ENCODE results near the gene ACTG1. TPM values are rescaled to one million over a fixed set of nuclear protein-coding genes. Genes with fewer than 3 reads are reported as not detected.

The ACTG1 gene
- total and polyA plus RNA-seq, 2 of the 13 experiments (the other 11 are each of a cell fraction or from before 2014, with no cell fraction given): 973 to 1,138 TPM

DNA sequence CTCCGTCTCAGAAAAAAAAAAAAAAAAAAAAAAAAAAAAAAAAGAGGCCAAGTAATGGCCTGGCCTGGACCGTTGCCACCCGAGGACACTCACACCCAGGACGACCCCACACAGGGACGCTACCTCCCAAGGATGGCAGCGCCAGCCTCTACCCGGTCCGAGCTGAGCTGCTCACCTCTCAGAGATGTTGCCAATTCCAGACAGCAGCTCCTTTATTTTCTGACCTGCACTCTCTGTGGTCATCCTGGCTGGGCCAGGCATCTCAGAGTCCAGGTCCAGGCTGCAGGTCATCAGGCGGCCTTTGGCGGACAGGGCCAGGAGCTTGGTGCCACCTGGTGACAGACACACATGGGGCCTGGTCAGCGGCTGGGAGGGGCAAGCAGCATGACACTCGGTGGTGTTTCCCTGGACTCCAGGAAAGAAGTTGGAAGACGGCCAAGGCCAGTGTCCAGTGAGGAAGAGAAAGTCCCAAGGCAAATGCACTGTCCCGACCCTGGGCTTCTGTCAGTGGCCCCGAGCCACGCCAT, 36.5 kb upstream of the ACTG1 start (continued):
- TF ChIP-seq GMEB1 (CRISPR knock-in tag; IDR thresholded peaks at IDR 0.05; ENCODE audit: borderline replicate concordance): no peak
- TF ChIP-seq NR2F2 (IDR thresholded peaks at IDR 0.05; ENCODE audit: borderline replicate concordance, low read depth): no peak
- no peak for TF ChIP-seq ZNF326 (CRISPR knock-in tag; IDR thresholded peaks at IDR 0.05; ENCODE audit: borderline replicate concordance)
- TF ChIP-seq STAT5B (CRISPR knock-in tag; IDR thresholded peaks at IDR 0.05): no peak
- no peak for TF ChIP-seq NKX3-1 (CRISPR knock-in tag; IDR thresholded peaks at IDR 0.05)
- TF ChIP-seq ZNF563 (CRISPR knock-in tag; IDR thresholded peaks at IDR 0.05): no peak
- TF ChIP-seq RCOR2 (CRISPR knock-in tag; IDR thresholded peaks at IDR 0.05): no peak
- TF ChIP-seq YY1 (IDR thresholded peaks at IDR 0.05; ENCODE audit: insufficient read depth, insufficient replicate concordance, low read depth, low read length): no peak
- no peak for TF ChIP-seq ZNF275 (CRISPR knock-in tag; IDR thresholded peaks at IDR 0.05; ENCODE audit: borderline replicate concordance)
- no peak for TF ChIP-seq KDM2A (CRISPR knock-in tag; IDR thresholded peaks at IDR 0.05; ENCODE audit: borderline replicate concordance, low read depth)
- TF ChIP-seq KLF12 (CRISPR knock-in tag; IDR thresholded peaks at IDR 0.05; ENCODE audit: borderline replicate concordance): no peak
- no peak for TF ChIP-seq NR2F1 (CRISPR knock-in tag; IDR thresholded peaks at IDR 0.05)
- peak; percentile 88 for TF ChIP-seq HNRNPL (IDR thresholded peaks at IDR 0.05; ENCODE audit: low read depth, low read length)
- no peak for TF ChIP-seq ZNF33B (CRISPR knock-in tag; IDR thresholded peaks at IDR 0.05)
- TF ChIP-seq MNT (IDR thresholded peaks at IDR 0.05): no peak
- TF ChIP-seq ZBTB7B (CRISPR knock-in tag; IDR thresholded peaks at IDR 0.05): no peak
- no peak for TF ChIP-seq TAF1 (CRISPR knock-in tag; IDR thresholded peaks at IDR 0.05)
- TF ChIP-seq HBP1 (CRISPR knock-in tag; IDR thresholded peaks at IDR 0.05; ENCODE audit: low read depth): no peak
- no peak for TF ChIP-seq PRMT3 (CRISPR knock-in tag; IDR thresholded peaks at IDR 0.05; ENCODE audit: borderline replicate concordance, low read depth)
- no peak for TF ChIP-seq ZBTB1 (CRISPR knock-in tag; IDR thresholded peaks at IDR 0.05; ENCODE audit: borderline replicate concordance)
- TF ChIP-seq ZC3H4 (CRISPR knock-in tag; IDR thresholded peaks at IDR 0.05; ENCODE audit: borderline replicate concordance): no peak
- no peak for TF ChIP-seq HNRNPK (IDR thresholded peaks at IDR 0.05; ENCODE audit: low read depth, low read length, poor library complexity, severe bottlenecking)
- no peak for TF ChIP-seq SNAPC2 (CRISPR knock-in tag; IDR thresholded peaks at IDR 0.05)
- TF ChIP-seq MYC (CRISPR knock-in tag; IDR thresholded peaks at IDR 0.05; ENCODE audit: borderline replicate concordance): 0 out of 2 replicates have a peak, but pooled peaks have one; percentile 17
- no peak for TF ChIP-seq MAZ (IDR thresholded peaks at IDR 0.05; ENCODE audit: borderline replicate concordance, low read depth, low read length)
- TF ChIP-seq MAZ (CRISPR knock-in tag; IDR thresholded peaks at IDR 0.05; ENCODE audit: low read depth): no peak
